GM23338 (cell line): ENCODE measurements around the gene PIM2.

Source experiments
- CREB1 ChIP-seq: fragments of 250-450 bp; sonication (Bioruptor Pico); IDR thresholded peaks from 2 replicates; pipeline ENCODE4 v1.5.0; 2020; ENCODE audit warnings: low read depth, mild to moderate bottlenecking, moderate library complexity
- CTCF ChIP-seq, 2 experiments: fragments of 200-600 bp in 1 of 2; sonication (generic) in 1 of 2; conservative IDR thresholded peaks; 2 replicates each; pipeline versions ENCODE4 v1.5.1 to v1.6.1; 2016 to 2017; ENCODE audit warnings: antibody characterized with exemption in 2 of 2, low read depth in 2 of 2, mild to moderate bottlenecking in 2 of 2, moderate library complexity in 1 of 2
- EZH2 ChIP-seq: fragments of 200-600 bp; sonication (generic); IDR thresholded peaks from one replicate; pipeline ENCODE4 v1.8.0; 2017; ENCODE audit warnings: antibody characterized with exemption, mild to moderate bottlenecking, low read depth; ENCODE audit not compliant: unreplicated experiment
- EZH2phosphoT487 ChIP-seq: fragments of 200-600 bp; sonication (generic); IDR thresholded peaks from one replicate; pipeline ENCODE4 v1.8.1; 2018; ENCODE audit warnings: antibody characterized with exemption; ENCODE audit not compliant: unreplicated experiment
- JUNB ChIP-seq: IDR thresholded peaks from one replicate; pipeline ENCODE4 v1.6.1; 2016; ENCODE audit warnings: antibody characterized with exemption; ENCODE audit not compliant: unreplicated experiment
- POLR2AphosphoS5 ChIP-seq: IDR thresholded peaks from 2 replicates; pipeline ENCODE4 v1.6.1; 2016; ENCODE audit warnings: antibody characterized with exemption, low read depth
- REST ChIP-seq: IDR thresholded peaks from one replicate; pipeline ENCODE4 v1.6.1; 2018; ENCODE audit warnings: antibody characterized with exemption; ENCODE audit not compliant: unreplicated experiment
- ZNF331 ChIP-seq: fragments of 250-450 bp; sonication (Bioruptor Pico); IDR thresholded peaks from 2 replicates; pipeline ENCODE4 v1.5.0; 2020; ENCODE audit warnings: low read depth, mild to moderate bottlenecking, moderate library complexity
- ZNF462 ChIP-seq: fragments of 250-450 bp; sonication (Bioruptor Pico); IDR thresholded peaks from 2 replicates; pipeline ENCODE4 v1.5.0; 2020; ENCODE audit warnings: mild to moderate bottlenecking, moderate library complexity
- TF ChIP-seq, protein P1 (sequence below): IDR thresholded peaks from 2 replicates; pipeline ENCODE4 v1.6.1; 2016; ENCODE audit warnings: antibody characterized with exemption

- TF ChIP-seq REST = no peak
- no peak for TF ChIP-seq EZH2phosphoT487
- no peak for TF ChIP-seq CTCF (conservative IDR thresholded peaks at IDR 0.05; ENCODE audit: low read depth in 2 of 2)
- no peak for TF ChIP-seq POLR2AphosphoS5
- TF ChIP-seq, protein P1, sequence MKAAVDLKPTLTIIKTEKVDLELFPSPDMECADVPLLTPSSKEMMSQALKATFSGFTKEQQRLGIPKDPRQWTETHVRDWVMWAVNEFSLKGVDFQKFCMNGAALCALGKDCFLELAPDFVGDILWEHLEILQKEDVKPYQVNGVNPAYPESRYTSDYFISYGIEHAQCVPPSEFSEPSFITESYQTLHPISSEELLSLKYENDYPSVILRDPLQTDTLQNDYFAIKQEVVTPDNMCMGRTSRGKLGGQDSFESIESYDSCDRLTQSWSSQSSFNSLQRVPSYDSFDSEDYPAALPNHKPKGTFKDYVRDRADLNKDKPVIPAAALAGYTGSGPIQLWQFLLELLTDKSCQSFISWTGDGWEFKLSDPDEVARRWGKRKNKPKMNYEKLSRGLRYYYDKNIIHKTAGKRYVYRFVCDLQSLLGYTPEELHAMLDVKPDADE = no peak
- TF ChIP-seq EZH2 = no peak
- TF ChIP-seq CREB1 = no peak
- no peak for TF ChIP-seq JUNB
- TF ChIP-seq ZNF331 (CRISPR knock-in tag) = no peak
- TF ChIP-seq ZNF462 = no peak
These were observed 35.1 kb downstream of the PIM2 start for GRCh38 chrX:48883729-48884128.
